HG03571 (cell line): Measurements from ENCODE around the gene HSD11B2.

Source experiments
- ATAC-seq: cut with Tn5 transposase; IDR thresholded peaks from one replicate; pipeline ENCODE4 v1.9.1; 2021; ENCODE audit not compliant: unreplicated experiment

Gene HSD11B2

DNA sequence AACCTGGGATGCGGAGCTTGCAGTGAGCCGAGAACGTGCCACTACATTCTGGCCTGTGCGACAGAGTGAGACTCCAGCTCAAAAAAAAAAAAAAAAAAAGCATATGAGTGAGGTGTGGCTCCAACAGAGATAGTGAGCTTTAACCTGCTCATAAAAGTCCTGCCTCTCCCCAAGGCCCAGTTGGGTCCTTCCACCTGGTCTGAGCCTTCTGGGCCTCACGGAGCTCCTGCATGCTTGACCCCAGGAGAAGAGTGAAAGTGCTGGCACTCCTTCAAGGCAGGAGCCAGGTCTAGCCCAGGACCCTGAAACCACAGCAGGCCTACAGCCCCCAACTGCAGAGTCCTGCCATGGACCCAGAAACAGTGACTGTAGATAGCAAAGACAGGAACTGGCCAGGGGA, 17.7 kb downstream of the HSD11B2 start:
- no peak for ATAC-seq

DNA sequence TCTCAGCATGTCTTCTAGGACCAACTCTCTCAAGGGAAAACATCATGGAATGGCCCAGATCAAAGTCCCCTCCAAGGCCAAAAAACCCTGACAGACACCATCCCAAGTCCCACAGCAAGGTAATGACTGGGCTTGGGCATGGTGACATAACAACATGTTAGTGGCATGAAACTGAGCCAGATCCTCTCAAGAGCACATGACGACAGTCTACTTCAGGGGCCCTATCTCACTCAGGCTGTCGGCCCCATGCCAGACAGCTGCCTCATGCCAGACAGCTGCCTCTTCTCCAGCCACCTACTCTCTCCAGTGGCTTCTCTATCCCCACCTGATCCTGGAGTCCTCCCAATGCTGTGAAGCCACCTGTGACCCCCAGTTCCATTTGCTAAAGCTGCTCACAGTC, 18.4 kb downstream of the HSD11B2 start:
- ATAC-seq = no peak

DNA sequence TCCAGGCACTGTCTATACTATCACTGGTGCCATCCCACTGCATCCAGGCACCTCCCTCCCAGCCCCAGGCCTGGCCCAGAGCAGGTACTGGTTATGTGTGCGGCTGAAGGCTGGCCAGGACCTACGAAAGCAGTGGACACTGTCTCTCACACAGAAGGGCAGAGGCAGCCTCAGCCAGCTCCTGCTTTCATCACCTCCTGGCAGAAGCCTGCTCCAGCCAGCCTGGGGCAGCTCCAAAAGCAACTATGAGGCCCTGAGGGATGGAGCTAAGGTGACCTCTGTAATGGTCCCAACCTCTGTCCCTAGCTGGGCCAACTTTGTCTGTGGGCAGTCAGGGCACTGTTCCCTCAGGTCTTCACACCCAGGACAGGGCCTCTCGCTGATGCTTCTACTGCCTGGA, 18.8 kb downstream of the HSD11B2 start:
- ATAC-seq = no peak

GRCh38 chr16:67451061-67451703, 20.3 kb downstream of the HSD11B2 start:
- ATAC-seq = no peak

GRCh38 chr16:67451704-67452435, 20.9 kb downstream of the HSD11B2 start:
- no peak for ATAC-seq

DNA sequence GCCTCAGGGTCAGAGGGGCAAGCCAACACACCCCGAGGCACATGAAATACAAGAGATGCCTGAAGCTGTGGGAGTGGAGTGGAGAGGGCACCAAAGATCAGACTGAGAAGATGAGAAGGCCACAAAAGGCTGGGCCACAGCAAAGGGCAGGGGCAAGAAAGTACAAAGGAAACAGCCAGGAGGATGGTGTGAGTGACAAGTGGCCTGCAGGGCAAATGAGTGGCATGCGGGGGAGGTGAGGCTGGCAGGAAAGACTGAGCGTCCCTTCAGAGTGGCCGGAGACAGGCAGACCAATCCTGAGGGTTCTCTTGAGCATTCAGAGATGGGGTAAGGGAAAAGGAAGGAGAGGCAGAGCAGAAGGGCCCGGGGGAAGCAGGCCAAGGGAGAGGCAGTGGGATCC, 23.2 kb downstream of the HSD11B2 start:
- no peak for ATAC-seq

DNA sequence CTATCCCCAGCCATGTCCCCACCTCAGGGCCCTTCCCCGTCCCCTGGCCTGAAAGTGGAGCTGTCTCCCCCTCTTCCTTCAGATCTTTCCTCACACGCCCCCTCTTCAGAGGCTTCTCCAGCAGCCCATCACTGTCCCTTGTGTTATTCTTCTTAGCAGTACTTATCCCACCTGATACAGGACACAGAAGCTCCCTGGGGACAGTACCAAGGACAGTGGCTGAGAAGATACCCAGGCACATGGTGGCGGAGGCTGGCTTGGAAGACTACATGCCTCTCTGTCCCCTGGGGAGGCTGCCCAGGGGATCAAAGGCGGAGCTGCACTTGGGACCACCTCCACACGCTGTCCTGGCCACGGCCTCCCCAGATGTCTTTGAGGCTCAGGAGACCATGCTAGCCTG, 23.9 kb downstream of the HSD11B2 start:
- ATAC-seq = no peak

GRCh38 chr16:67456391-67457081, 25.6 kb downstream of the HSD11B2 start:
- no peak for ATAC-seq

GRCh38 chr16:67457611-67458010, 26.7 kb downstream of the HSD11B2 start:
- ATAC-seq = no peak

DNA sequence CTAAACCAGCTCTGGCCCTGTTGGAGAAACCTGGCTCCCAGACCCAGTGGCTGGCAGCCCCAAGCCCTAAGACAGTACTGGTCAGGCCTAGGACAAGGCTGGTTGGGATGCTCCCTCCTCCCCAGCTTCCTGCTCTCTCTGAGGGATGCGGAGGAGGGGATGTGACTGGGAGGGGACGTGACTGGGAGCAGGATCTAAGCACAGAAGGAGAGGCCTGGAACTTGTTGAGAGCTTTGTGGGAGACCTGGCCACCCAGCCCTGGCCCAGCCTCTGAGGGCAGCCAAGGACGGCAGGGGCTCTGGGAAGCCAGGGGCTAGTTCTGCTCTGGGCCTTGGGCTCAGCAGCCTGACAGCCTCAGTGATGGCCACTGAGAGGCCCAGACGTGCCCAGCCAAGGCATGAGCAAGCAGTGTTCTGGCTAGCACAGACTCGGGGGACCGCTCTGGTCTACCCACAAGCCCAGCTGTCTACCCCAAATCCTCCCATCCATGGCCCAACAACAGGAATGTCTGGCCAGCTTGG, 27.3 kb downstream of the HSD11B2 start:
- no peak for ATAC-seq

DNA sequence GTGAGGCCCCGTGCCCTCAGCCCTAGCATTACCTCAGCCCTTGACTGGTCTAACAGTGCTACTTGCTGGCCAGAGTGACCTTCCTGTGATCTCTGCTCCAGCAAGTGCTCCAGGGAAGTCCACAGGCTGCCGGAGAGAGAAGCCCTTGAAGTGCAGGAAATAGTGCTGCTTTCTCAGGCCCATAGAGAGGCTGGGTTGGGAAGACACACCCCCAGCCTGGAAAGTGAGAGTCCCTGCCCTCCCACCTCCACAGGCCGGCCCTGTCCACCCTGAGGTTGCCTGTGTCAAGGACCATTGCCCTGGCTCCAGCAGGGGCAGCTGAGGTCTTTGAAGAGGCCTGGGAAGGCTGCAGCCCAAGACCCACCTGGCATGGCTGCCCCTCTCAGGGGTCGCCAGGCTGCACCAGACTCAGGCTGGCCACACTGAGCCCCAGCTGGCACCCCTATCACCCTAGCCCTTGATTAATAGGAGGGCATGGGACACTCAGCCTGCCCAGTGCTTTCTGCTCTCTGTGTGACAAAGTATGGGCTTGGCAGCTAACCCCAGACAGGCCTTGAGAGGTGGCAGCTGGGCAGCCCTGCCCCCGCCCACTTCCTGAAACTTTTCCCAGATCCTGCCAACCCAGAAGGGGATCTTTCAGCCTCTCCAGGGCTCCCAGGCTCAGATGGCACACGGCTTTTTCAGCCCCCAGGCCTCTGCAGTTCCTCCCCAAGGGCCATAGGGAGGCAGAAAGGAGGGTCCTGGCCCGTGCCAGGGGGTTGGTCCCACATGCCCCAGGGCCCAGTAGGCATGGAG, 28.3 kb downstream of the HSD11B2 start:
- no peak for ATAC-seq

DNA sequence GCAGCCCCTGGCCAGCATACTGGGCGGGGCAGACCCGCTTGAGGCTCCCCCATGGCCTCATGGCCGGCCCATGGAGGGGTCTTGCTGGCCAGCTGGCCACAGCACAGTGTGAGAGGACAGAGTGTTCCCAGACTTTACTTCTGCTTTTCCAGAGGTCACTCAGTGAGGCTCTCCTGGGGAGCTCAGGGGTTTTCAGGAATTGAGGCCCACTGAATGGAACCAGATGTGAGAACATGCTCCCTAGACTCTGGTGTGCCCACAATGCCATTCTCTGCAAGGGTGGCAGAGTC, 28.9 kb downstream of the HSD11B2 start:
- ATAC-seq = no peak

DNA sequence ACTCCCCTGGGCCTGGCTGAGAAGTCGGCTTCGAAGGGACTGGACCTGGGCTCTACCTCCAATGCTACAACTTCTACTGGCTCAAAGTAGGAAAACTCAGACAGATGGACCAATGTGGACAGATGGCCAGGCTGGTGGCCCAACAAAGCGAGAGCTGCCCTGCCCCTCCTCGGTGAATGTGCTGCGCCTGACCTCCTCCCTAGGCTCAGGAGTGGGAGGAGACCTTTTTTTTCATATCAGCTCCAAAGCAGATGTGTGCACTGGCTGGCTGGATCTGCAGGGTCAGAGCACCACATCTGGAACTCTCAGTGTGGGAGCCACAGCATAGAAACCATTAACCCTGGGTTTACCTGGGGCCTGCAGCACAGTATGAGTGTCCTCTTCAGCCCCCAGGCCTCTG, 29.2 kb downstream of the HSD11B2 start:
- ATAC-seq = no peak

- ATAC-seq = no peak
These were observed 30.0 kb downstream of the HSD11B2 start for GRCh38 chr16:67460961-67461360.

GRCh38 chr16:67461600-67462278, 30.8 kb downstream of the HSD11B2 start:
- no peak for ATAC-seq

GRCh38 chr16:67462279-67462655, 31.3 kb downstream of the HSD11B2 start:
- ATAC-seq = no peak

GRCh38 chr16:67463059-67463458, 32.1 kb downstream of the HSD11B2 start:
- ATAC-seq = no peak

GRCh38 chr16:67463691-67464090, 32.8 kb downstream of the HSD11B2 start:
- ATAC-seq = no peak

GRCh38 chr16:67464565-67464964, 33.6 kb downstream of the HSD11B2 start:
- ATAC-seq = no peak

DNA sequence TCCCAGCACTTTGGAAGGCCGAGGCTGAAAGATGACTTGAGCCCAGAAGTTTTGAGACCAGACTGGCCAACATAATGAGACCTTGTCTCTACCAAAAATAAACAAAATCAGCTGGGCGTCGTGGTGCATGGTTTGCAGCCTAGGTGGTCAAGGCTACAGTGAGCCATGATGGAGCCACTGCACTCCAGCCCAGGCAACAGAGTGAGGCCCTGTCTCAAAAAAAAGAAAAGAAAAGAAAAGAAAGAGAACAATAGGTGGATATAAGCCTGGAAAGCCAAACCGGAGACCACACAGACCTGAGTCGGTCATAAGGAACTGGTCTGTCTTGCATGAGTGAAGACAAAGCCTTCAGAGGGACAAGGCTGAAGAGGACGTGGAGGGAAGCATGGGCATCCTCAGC, 35.7 kb downstream of the HSD11B2 start:
- no peak for ATAC-seq

- no peak for ATAC-seq
These were observed 37.8 kb downstream of the HSD11B2 start for GRCh38 chr16:67468731-67469130.
